ENCODE measurements around the gene ADAM12.
"Not testable (repeated sequence)": the region's sequence is repeated elsewhere in the genome, so short reads cannot be mapped to it uniquely, and the experiment has no call there.

GRCh38 chr10:126343496-126343895, 44.8 kb downstream of the ADAM12 start:
- TF ChIP-seq CTCF (IDR thresholded peaks at IDR 0.05; ENCODE audit: low read depth, low read length, missing input control); RAD21 (IDR thresholded peaks at IDR 0.05); SP1 (IDR thresholded peaks at IDR 0.05); MAX (IDR thresholded peaks at IDR 0.05); REST (IDR thresholded peaks at IDR 0.05); FOXA1 (IDR thresholded peaks at IDR 0.05); TAF1 (conservative IDR thresholded peaks at IDR 0.05); RXRA (IDR thresholded peaks at IDR 0.05); YY1 (IDR thresholded peaks at IDR 0.05); EGR1 (IDR thresholded peaks at IDR 0.05; ENCODE audit: low read depth in 2 of 2): not testable (repeated sequence)

All from liver (tissue), 3 donors.